ENCODE results near the gene PTMS.
A peak's percentile ranks its signal among the peaks of the same experiment; 100 is the strongest.

PTMS gene

DNA sequence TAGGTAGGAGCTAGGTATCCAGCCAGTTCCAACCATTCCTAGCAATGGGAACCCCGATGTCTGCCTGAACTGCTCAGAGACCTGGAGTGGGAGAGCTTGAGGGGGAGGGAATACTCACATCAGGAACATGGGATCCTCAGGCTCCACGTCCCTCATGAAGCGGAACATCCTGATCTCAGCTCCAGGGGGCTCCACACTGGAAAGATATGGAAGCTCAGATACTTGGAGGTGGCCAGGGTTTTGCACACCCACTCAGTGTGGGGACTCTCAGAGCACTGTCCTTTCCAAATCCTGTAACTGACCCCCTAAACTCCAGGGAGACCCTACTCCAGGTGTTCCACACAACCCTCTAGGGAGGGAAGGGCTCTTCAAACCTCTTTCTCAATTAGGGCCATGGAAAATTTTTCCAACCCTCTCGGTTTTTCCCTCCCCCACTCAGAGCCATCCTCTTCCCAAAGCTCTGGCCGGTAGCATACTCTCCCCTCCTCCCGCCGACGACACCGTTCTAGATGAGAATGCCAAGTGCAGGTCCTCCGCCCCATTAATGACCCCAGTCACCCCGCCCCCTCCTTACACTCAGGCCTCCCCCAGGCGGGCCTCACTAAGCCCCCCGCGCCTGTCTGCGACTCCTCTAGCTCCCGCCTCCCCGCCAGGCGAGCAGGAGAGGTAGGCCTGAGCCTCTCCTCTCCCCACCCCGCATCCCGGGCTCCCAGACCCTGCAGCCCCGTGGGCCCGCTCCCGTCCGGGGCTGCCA lies 13.8 kb upstream of the PTMS start:
- DNase-seq (ENCODE audit: low read depth in 2 of 2), result no peak

DNA sequence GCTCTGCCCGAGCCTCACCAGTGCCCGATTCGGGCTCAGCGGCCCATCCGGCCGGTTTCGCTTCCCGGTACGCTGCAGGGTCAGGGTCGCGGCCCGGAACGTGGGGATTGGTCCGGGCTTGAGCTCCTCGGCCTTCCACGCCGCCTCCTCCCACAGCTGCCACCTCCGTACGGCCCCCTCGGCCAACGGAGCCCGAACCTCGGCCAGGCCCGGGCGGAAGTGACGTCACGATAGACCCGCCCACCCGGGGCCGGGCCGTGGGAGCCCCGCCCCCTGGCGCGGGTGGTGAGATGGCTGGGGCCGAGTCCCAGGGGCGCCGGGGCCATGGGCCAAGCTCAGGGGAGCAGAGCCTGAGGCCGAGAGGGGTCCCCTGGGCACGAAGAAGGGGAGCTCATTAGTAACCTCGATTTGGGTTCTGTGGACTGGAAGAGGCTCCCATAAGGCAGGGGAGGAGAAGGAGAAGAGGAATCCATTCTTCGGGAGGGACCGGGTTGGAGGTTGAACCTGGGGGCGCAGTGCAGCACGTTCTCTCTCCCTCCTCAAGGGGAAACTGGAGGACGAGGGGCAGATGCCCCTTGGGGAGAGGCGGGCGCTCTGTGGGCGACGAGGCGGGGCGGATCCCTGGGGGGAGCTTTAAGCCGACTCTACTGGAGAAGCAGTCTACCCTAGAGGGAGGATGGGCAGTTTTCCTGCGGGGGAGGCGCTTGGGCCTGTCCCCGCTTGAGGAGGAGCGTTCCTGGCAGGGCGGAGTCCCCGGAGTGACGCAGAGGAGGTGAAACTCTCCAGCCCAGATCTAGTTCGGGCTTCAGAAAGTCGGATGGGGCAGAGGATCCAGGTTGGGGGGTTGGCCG lies 13.0 kb upstream of the PTMS start, which contains the start of gene MLF2:
Gene MLF2 (minus strand): TSS at position 221 of the 851 bp plus-strand sequence. CDS start 807 bp downstream, outside the sequence.
- DNase-seq (ENCODE audit: low read depth in 2 of 2), result peak; percentile 96 to 97

DNA sequence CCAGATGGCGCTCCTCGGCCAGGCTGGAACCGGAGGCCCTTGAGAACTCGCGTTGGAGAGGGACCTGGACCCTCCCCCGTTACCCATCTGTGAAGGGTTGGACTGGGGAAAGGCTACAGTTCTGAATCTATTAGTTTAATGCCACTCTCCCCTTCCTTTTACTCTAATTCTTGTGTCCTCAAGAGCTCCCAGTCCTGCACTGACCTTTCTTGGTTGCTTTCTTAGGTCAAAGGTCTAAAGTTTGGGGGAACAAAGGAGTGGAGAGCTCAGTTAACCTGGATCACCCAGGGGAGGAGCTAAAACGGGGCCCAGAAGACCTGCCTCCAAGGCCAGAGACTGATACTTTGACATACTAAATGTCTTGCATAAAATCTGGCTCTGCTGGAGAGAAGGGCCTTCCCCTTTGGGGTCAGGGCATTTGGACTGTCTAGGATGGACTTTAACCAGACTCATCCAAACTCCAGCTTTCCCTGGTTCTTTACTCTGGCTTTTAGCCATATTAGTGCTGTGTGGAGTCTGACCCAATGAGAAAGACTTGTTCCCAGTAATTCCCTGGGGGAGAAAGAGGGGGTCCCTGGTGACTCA lies 12.3 kb upstream of the PTMS start:
- DNase-seq (ENCODE audit: low read depth in 2 of 2), result no peak

DNA sequence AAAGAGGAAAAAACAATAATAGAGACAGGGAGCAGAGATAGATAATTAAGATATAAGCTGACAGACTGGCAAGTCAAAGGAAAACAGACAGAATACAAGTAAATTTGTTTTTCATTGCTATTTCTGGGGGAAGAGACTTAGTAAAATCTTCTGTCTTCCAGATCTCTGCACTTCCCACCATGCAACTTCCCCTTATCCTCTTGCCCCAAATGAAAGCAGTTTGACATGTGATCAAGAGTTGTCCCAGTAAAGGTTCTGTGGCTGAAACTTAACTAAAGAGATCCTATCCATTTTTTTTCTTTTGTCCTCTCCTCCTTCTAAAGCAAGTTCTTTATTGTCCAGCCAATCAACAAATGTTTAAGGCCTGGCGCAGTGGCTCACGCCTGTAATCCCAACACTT lies 11.8 kb upstream of the PTMS start:
- DNase-seq (ENCODE audit: low read depth in 2 of 2), result no peak

DNA sequence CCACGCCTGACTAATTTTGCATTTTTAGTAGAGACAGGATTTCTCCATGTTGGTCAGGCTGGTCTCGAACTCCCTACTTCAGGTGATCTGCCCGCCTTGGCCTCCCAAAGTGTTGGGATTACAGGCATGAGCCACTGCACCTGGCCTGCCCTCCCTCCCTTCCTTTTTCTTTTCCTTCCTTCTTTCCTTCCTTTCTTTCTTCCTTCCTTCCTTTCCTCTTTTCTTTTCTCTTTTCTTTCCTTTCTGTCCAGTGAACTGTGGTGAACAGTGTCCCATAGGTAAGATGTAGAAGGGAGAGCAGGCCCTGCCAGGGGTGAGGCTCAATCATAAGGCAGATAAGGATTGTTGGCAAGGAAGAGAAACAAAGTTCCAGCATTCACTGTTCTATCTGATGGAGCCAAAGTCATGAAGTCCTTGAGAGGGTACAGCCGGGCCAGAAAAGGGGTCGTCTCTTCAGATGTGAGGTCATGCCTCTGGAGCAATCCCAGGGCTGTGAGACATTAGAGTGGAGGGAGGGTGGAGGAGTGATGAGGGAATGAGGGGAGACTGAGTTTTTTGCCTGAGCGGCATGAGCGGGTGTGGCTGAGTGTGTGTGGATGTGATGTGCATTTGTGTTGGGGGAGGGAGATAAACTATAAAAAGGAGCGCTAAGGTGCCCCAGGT lies 9.0 kb upstream of the PTMS start:
- DNase-seq (ENCODE audit: low read depth in 2 of 2), result no peak

DNA sequence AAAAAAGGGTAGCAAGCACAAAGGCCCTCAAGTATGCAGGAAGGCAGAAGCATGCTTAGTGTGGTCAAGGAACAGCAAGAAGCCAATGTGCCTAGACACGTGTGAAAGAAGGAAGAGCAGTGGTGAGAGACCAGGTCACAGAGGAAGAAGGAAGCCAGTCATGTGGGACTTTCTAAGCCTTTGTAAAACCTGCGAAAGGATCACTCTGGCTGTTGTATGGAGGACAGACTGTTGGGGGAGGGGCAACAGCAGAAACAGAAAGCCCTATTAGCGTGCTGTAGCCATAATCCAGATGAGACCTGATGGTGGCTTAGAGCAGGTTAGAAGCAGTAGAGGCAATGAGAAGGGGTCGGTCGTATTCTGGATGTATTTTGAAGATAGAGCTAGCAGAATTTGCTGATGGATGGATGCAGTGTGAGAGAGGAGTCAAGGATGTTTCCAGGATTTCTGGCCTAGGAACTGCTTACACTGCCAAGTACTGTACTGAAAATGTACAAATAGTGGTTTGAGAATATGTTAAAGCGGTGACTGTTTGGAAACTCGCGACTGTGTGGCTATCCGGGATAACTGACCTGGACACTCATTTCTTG lies 7.6 kb upstream of the PTMS start:
- no peak for DNase-seq (ENCODE audit: low read depth in 2 of 2)

DNA sequence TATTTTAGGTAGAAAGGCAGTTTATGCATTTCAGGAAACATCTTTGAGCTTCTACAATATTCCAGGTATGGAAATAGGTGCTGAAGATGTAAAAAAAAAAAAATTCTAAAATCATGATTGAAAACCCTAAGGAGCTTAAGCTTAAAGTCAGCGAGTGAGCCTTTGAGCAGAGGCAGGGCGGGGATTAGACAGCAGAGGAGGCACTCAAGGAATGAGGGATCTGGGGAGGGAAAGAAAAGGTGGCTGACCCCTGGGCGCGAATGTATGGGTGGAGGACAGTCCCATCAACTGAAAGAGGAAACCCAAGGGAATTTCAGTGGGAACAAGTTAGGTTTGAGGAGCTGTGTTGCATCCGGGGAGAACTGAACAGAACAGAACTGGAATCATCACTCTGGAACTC lies 6.4 kb upstream of the PTMS start:
- no peak for DNase-seq (ENCODE audit: low read depth in 2 of 2)

DNA sequence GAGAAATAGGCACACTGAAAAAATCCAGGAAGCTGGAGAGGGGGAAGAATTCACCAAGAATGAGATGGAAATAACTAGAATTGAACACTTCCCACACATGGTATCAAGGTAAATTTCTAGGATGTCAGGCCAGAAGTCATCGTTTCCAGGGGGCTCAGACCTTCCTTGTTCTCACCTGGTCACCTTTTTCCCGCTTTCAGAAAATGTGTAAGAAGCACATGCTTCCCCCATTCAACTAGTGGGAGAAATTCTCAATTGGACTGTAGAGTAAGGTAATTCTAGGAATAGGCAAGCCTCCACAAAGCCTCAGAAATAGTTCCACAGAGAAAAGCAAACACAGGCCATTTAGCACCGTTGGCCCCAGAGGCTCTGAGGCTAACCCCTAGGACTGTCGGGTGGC lies 2.8 kb upstream of the PTMS start:
- no peak for DNase-seq (ENCODE audit: low read depth in 2 of 2)

DNA sequence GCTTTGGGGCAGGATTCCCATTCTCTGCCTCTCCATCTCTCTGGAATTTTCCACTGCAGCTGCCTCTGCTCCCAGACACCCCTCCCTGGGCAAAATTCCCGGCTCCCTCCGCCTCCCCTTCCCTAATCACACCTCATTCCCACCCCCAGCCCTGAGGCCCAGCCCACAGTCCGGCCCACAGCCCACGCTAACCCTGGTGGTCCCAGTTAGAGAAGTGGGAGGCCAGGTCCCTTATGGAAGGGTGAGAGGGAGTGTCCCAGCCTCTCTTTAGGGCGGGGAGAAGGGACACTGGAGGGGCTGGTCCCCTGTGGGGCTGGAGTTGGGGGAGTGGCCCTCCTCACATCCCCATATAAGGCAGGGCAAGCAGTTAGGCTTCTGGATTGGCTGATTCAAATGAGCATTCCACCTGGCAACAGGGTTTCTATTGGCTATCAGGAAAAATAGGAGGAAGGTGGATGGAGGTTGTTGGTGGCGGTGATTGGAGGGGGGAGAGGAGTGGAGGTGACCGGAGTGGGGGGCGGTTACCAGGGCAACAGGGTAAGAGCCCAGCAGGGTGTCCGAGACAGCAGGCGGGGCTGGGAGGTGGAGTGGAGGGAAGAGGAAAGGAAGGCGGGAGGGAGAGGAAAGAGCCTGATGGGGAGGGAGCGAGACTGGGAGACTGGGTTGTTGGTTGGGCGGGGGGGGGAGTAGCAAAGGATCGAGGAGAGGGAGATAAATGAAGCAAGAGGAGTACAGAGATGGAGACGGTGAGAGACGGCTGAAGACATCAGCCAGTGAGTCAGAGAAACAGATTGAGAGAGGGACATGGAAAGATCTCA lies 1.9 kb upstream of the PTMS start:
- no peak for DNase-seq (ENCODE audit: low read depth in 2 of 2)

DNA sequence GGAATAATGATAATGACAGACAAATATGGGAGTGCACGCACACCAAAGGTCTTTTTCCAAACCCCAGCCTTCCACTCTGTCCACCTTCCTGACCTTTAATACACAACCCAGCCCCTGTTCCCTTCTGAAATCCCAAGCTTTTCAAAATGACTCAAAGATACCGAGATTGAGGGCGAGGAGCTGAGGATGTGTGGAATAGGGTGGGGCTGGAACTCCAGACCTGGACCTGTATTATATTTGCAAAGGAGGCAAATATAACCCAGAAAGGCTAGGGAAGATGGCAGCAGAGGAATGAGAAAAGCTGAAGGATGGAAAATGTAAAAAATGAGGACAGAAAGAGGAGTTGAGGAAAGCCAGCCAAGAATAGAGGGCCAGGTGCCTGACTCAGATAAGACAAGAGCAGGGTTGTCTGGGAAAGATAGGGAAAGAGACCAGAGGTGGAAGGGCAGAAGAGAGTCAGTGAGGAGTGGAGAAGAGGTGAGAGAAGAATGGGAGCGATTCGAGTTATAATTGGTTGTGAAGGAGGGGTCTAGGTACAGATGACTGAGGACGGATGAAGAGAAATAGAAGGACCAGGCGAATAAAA lies 1.0 kb upstream of the PTMS start:
- DNase-seq (ENCODE audit: low read depth in 2 of 2), result no peak

DNA sequence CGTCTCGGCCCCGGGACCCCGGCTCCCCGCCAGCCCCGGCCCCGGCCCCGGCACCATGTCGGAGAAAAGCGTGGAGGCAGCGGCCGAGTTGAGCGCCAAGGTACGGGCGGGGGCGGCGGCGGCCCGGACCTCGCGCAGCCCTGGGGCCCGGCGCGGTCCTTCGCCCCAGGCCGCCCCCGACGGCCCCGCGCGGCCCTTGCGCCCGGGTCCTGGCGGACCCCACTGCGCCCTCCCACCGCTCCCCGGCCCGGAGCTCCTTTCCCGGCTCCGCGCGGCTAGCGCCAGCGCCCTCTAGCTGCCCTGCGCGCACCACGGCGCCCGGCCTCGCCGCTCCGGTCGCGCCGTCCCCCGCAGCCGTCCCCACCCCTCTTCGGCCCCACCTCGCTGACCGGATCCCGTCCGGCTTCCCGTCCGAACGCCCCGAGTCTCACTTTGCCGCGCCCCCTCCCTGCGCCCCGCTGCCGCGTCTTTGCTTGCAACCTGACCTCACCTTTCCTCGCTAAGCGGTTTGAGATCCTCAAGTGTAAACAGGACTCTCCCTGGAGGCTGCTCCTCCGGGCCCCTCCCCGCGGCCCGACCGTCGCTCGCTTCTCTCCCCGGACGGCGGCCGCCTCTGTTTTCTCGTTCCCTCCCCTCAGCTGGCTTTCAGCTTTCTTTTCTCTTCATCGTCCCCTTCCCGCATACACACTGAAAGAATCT lies 637 bp downstream of the PTMS start:
- DNase-seq (ENCODE audit: low read depth in 2 of 2), result peak in 1 of 2 donors; percentile 53

DNA sequence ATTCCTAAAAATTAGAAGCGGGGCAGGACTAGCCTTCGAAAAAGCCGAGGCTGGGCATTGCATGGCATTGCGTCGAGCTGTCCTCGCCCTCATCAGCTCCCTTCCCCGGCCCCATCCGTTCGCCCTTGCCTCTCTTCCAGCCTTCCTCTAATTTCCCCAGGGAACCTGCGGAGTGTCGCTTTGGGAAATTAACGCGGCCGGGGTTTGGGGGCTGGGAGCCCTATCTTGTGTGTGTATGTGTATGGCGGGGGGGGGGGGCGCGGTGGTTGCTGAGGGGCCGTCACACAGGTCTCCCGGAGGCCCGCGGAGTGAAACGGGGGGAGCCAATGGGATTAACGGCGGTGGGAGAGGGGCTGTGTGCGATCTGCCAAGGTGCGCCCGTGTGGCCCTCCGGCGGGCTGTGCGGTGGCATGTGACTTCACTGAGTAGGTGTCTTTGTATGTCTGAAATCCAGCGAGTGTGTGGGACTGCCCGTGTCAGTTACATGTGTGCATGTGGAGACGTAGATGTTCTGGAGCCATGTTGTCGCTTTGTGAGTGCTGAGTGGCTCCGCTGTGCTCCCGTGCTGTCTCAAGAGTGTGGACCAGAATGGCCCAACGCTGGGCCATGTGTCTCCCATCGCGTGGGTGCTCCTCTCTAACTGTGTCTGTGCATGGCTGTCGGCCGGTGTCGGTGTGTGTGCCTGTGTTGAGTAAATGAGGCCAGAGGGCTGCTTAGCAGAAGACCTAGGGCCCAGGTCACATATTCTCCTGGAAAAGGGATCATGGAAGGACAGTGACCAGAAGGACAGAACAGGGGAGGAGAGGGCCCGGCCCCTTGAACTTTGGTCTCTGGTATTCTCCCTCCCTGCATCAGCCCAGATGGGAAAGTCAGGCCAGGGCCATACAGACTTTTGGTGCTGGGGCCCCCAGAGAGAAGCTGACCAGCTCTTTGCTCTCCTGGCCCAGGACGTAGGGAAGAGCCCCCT lies 1.5 kb downstream of the PTMS start:
- no peak for DNase-seq (ENCODE audit: low read depth in 2 of 2)

DNA sequence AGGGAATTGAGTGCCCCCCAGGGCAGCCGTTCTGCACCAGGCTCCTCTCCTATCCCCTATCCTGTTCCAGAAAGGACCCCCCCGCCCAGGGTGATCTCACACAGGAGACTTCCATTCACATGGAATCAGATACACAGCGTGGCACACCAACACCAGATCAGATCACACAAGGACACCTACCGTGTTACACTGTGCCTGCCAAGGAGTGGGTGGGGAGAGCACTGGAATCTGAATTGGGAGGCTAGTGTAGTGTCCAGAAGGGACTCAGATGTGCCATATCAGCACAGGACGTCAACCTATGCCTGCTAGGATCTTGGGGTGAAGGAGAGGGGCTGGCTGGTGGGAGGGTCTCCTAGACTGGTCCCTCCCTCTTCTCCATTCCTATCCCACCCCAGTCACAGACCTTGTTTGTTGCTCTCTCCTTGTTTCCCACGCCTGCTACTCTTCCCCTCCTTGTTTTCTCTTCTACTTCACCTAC lies 2.3 kb downstream of the PTMS start:
- DNase-seq (ENCODE audit: low read depth in 2 of 2), result no peak

DNA sequence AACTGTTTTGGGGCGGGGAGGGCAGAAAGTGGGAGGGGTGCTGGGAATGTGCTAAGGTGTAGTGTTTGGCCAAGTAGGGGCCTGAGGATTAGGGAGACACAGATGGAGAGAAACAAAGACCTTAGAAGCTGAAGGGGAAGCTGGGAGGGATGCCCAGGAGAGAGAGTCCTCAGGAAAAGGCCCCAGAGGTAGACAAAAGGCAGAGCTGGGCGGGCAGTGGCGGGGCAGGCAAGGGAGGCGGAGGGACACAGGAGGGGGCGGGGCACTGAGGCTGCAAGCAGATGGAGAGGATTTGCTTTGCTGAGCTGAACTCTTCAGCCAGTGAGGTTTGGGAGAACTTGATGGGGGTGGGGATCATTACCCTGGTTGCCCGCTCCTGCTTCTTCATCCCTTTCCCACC lies 2.8 kb downstream of the PTMS start:
- no peak for DNase-seq (ENCODE audit: low read depth in 2 of 2)

DNA sequence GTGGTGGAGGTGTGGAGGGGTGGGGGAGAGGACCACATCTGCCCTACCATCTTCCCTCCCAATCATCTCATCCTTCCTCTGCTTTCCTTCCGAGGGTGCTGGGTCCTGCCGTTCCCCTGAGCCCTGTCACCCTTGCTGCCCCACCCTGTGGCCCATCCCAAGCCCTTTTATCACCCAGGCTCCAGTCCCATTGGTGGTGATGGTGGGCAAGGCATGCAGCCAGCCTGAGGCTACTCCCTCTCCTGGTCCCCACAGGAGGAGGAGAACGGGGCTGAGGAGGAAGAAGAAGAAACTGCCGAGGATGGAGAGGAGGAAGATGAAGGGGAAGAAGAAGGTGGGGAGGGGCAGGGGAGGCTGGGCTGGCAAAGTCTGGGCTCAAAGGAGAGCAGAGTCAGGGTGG lies 3.5 kb downstream of the PTMS start:
- no peak for DNase-seq (ENCODE audit: low read depth in 2 of 2)

DNA sequence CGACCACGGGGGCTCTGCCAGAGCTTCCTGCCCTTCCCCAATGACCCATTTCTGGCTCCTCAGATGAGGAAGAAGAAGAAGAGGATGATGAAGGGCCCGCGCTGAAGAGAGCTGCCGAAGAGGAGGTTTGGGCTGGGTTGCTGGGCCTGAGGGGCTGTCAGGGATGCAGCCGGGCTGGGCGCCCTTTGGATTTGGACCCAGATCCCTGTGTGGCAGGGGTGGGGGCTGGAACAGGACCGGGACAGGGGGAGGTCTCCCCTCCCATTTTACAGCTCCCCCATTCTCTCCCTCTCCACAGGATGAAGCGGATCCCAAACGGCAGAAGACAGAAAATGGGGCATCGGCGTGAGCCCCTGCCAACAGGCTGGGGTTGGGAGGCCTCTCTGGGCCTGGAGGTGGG lies 3.9 kb downstream of the PTMS start:
- no peak for DNase-seq (ENCODE audit: low read depth in 2 of 2)

DNA sequence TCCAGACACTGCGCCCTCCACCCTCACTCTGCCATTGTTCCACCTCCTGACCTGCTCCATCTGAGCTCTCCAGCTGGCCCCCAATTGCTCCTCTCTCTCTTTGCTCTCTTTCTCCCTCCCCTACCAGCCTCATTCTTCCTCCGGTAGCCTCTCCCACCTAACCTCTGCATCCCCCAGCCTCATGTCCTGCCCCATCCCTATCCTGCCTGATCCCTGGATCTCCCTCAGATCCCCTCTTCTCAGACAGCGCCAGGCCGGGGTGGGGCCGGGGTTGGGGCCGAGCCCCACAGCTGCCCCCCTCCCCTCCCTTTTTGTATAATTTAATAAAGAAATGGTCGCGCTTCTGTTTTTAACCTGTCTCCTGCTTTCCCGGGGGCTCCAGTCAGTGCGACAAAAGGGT lies 4.4 kb downstream of the PTMS start:
- DNase-seq (ENCODE audit: low read depth in 2 of 2), result no peak

DNA sequence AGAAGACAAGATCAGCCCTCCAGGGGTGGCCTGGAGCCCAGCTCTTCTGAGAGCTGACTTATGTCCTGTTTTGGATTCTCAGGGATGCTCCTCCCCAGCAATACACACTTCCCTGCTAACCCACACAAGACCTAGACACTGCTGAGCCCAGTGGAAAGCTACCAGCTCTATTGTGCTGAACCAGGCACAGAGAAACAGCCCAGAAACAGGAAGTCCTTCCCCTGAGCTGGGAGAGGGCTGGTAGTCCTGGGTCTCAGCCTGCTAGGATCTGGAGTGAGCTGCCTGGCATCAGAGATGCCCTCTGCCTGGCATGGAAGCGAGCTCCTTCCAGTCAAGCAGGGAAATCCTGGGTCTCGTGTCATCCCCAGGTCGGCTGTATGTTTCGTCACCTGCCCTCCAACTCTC lies 4.9 kb downstream of the PTMS start:
- DNase-seq (ENCODE audit: low read depth in 2 of 2), result no peak

Data from stimulated activated CD4-positive, alpha-beta T cell treated with anti-CD3 and anti-CD28 coated beads, Interleukin-1b, Interleukin-23, amount 100 ng/mL, for 4 hours (primary cell).